SK-N-MC (cell line): ENCODE measurements around the gene GALNT18.

Experiments
- EZH2 ChIP-seq: fragments of 200-600 bp; sonication (generic); IDR thresholded peaks from one replicate; pipeline ENCODE4 v1.6.1; 2017; ENCODE audit warnings: antibody characterized with exemption
- FOXP2 ChIP-seq: optimal IDR thresholded peaks from 2 replicates; pipeline ENCODE3; 2011; ENCODE audit warnings: mild to moderate bottlenecking, moderate library complexity; ENCODE audit not compliant: insufficient read depth; ENCODE audit errors: extremely low read length, control extremely low read depth
- POLR2AphosphoS5 ChIP-seq: IDR thresholded peaks from 2 replicates; pipeline ENCODE4 v1.6.1; 2012; ENCODE audit warnings: mild to moderate bottlenecking, low read depth, low read length, borderline replicate concordance

DNA sequence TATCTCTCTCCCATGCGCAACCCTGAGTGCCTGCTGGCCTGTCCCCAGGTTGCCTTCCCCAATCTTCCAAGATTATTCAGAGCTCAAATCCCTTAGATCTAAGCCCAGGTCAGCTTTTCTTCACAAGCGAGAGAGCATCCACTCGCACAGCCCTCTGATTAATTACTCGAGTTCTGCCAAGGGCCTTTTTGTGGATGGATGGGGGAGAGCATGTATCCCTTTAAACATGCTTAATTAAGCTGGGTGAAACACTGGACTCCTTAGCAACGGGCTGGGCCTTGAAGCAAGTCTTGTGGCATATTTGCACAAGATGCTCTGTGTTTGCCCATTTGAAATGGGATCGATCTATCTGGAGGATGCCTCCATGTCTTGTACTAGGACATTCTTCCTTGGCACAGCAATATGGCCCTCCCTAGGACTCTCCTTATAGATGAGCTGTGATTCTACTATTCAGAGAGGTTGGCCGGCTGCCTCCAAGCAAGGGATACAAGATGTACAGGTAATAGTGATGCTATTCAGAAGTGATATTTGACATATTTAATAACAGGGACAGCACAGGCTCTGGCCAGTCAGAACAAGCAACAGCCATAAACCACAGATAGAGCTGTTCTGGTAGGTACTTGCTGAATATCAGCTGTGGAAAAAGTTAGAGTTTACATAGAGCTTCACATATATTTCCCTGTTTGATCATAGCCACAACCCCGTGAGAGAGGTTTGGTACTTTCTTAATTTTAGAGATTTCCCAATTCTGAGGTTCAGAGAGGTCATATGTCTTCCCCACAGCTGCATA lies 394.3 kb downstream of the GALNT18 start:
- TF ChIP-seq EZH2 (no peak), POLR2AphosphoS5 (no peak), FOXP2 (no peak)
